Dermis blood vessel endothelial cell (primary cell): ENCODE data around the gene TRPM1. TPM values are rescaled to one million over a fixed set of nuclear protein-coding genes. Genes with fewer than 3 reads are reported as not detected.

ENCODE experiments used
- DNase-seq: peaks from one replicate; pipeline ENCODE4 v3.0.0; 2010
- total RNA-seq: library from RNA; depleted of rRNA; stranded (reverse); fragments of >200 nt; gene quantifications from 2 replicates; pipeline ENCODE4 v1.2.3, GENCODE V29; 2014

Gene TRPM1
- 1.9 TPM in 1 of 2 replicates, not detected in the other for total RNA-seq

DNA sequence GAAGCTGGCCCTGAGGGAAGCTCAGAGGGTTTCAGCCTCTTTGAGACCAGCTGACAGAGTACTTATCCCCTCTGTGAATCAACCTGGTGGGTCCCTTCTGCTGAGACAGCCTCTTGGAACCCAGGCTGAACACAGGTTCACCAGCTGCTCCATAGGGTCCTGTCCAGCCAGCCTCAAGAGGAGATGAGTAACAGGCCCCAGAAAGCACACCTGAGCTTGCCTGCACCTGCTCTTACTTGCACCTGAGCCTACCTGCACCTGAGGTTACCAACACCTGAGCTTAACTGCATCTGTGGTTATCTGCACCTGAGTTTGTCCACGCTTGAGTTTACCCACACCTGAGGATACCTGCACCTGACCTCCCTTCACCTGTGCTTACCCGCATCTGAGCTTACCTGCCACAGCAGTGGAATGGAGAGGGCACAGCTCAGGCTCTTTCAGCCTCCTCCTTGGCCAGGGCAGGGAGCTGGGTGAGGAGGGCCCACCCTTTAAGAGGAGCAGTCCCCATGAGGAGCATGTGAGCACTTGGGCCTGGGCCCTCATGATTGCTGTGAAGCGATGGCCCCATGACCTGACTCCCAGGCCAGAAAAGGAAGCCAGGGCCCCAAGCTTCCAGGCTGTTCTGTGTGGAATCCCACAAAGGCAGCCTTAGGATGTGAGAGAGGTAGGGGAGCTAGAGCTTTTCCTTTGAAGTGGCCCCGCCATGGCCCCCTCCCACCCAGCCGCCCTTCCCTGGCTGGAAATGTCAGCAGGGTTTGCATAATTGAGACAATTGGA is at the start of gene TRPM1:
TSS of gene TRPM1 (minus strand) at position 464 of the 777 bp plus-strand sequence. CDS start 20,370 bp downstream, outside the sequence.
- DNase-seq: no peak

DNA sequence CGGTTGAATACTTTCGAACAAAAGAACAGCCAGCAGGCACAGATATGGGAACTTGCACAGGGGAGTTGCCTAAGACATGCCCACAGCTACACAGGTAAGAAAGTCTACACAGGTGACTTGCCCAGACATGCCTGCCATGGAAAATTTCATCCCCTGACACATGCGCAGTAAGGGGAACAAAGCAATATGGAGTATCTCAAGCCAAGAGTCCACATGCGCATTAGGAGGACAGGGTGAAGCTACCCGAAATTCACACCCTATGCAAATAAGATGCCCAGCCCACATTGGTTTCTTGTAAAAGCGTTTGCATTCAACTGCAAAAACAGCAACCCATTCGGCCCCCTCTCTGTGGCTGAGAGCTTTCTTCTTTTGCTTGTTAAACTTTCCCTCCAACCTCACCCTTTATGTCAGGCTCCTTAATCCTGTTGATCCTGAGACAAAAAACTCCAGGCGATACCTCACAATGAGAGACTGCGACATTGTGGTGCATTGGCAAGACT is 49.3 kb upstream of the TRPM1 start:
- DNase-seq: no peak

DNA sequence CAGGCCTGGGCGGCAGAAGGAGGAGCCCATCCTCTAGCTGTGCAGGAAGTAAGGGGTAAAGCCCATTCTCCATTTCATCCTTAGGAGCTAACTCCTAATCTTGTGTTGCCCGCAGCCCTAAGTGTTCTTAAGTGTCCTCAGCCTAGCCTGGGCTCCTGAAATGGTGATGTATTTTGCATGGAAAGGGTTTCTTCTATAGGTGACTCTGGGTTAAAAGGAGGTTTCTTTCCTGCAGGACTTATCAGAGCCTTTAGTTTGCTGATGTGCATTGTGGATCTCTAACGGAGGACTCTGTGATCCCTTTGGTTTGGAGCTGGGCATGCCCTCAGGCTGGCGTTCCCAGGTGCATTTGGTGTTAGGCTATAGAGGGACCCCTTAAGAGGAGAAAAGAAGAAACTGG is 48.5 kb upstream of the TRPM1 start:
- no peak for DNase-seq

DNA sequence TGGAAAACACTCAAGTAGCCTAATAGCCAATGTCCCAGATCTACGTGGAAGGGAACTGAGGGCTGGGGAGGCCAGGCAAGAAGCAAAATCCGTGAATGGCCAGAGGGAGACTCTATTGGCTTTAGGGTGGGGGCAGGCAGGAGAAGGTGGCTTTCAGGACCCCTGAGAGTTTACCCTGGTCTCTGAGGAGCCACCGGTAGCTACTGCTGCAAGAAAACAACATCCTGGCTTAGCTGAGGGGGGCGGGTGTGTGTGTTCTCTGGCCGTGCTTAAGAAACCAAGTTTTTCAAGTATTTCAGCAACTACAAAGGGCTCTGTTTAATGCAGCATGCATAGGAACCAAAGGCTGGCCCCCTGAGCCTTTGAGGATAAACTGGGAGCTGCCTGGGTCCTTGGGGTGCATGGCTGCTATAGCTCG is 47.6 kb upstream of the TRPM1 start:
- DNase-seq: no peak

DNA sequence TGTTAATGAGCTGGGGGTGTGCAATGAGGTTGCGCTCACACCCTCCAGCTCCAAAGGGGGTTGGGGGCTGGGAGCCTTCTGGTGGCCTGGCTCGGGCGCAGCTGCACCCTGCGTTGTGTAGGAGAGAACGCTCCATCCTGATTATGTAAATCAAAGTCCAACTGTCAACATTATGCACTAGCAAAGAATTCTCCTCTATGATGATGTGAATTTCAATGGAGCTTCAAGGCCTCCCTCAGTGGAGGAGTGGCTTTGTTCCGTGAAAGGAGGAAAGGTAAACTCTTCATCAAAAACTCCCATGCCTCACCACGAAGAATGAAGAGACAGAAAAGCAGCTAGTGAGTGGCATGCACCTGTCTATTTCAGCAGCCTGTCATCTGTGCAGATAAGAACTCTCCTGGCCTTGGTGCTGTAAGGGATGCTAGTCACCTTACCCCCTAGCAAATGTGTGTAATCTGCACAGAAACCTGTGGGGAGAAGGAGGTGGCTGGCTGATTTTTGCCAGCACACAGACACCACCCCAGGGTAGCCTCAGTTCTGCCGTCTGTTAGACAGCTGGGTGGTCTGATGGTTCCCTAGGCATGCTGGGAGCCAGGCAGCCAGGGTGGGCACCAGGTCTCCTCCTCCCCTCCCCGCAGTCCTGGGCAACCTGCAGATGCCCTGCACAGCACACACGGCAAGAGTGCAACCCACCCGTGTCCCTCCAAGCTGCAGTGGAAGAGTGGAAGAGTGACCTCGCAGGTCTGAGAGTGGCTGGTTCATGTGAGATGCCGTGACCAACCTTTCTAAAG is 47.0 kb upstream of the TRPM1 start:
- DNase-seq: no peak

DNA sequence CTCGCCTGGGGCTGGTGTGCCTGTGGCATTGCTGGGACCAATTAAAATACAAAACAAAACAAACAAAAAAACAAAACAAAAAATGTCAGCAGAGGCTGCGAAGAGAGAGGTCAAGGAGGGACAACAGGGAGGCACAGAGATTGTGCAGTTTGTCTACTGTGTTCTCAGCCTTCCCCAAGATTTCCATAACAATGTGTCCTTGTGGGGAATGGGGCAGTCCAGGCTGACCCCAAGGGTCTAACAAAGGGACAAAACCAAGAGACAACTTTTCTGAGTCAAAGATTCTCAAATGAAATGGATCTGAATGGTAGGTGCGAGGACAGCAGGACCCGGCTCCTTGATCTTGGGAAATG is 46.4 kb upstream of the TRPM1 start:
- no peak for DNase-seq

DNA sequence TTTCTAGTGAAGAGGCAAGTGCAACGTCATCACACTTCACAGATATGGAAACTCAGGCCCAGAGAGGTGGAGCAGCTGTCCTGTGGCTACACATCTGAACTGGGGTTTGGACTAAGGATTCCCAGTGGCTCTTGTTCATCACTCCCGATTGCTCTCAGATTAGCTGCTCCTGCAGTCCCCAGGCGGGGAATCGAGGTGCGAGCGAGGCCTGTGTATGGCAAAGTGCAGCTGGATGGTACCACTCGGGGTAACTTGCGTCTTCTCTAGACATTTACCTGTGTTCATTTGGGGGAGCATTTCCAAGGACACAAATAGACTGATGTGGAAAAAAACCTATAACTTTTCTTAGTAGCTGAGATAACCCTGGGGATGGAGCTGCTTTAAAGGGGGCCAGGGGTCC is 45.9 kb upstream of the TRPM1 start:
- no peak for DNase-seq

DNA sequence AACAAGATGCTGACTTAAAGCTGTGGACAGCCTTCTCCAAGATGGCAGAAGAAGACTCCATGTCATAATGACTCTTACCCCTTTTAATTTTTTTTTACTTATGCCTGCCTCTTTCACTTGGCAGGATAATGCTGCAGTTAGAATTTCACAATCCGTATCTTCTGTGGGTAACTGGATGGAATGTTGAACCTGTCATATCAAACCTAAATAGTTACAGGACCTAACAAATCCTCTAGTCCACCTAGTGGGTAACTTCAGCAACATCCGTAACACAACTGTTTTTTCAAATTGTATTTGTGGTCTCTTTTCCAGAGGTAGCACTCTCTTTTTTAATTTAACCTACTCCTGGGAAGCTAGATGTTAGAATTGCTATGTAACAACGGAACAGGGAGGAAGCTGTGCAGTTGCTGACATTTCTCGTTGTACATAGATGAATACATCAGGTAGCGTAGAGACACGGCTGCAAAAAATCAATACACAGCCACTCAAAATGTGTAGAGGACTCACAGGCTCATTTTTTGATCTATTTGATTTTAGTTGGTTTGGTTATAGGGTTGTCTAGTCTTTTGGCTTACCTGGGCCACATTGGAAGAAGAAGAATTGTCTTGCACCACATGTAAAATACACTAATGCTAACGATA is 43.9 kb upstream of the TRPM1 start:
- DNase-seq: peak; percentile 30

DNA sequence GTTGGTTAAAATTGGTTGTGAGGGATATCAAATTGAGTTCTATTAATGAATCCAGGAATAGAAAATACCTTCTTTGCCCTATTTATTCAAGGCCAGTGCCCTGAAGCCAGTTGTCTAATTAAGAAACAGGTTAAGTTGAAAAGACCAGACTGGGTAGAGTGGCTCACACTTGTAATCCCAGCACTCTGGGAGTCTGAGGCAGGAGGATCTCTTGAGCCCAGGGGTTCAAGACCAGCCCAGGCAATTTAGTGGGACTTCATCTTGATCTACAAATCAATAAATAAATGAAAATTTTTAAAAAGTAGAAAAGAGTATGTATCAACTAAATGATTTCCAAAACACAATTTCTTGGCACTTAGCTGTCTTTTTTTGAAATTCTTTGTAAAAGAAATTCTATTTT is 40.3 kb upstream of the TRPM1 start:
- no peak for DNase-seq

DNA sequence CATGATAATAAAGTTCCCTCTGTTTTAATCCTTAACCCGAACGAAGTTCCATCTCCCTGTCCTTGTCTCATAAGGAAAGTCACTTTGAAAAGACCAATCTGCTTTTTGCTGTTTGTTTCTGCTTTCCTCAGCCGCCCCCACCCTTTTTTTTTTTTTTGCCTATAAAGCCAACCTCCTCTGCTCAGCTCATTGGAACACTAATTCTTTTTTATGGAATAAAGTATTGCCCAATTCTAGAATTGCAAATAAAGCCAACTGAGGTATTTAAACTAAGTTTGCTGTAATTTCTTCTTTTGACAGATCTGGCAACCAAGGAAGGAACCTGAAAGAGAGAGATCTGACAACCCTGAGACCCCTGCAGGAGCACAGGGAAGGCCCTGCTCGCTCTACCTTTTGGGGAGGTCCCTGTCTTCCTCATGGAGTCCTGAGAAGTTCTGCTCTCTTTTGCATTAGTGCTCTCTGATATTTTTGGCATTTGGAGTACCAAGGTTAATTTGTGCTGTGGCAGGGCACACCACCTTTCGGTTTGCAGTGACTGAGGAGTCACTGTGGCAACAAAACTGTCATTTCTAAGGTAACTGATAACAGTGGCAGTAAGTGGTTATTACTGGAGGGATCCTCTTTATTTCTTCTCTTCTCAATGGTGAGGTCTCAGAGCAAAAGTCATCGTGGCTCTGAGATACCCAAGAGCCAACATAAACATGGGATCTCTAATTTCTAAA is 35.2 kb upstream of the TRPM1 start:
- no peak for DNase-seq

DNA sequence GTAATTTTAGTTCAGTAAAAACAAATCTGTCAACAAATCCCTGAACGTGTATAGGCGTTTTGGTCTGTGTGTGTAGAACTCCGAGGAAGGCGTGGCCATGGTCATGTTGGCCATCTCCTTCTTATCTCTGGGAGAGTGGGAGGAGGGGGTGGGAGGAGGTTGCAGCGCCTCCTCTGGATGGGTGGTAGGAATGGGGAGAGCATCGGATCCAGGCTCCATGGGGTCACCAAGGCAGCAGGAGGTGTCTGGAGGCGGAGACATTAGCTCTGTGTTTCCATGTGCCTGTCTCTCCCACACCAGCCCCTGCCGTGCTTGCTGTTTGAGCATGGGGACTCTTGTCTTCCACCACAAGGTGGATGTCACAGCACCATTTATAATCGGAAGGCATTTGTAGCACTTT is 34.5 kb upstream of the TRPM1 start:
- DNase-seq: no peak

DNA sequence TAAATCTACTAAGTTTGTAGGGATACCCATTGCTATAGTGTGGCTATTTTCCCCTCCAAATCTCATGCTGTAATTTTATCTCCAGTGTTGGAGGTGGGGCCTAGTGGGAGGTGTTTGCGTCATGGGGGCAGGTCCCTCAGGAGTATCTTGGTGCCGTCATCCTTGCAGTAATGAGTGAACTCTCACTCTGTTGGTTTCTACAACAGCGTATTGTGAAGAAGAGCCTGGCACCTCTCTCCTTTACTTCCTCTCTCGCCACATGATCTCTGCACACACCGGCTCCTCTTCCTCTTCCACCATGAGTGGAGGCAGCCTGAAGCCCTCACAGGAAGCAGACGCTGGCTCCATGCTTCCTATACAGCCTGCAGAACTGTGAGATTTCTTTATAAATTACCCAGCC is 34.0 kb upstream of the TRPM1 start:
- DNase-seq: no peak

DNA sequence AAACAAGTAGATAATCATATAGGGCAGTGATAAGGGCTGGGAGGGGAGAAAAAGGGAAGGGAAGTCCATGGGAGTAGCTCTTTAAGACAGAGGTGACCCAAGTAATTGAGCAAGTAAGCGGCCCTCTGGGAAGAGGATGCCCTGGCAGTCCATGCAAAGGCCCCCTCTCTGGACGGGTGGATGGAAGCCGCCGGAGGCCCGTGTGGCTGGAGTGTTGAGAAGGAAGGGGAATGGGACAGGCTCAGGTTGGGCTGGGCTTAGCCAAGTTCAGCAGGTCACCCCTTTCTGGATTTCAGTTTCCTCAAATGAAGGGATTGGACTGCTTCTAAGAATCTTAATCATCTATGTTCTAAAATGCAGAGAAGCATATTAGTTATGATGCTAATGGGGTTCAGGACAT is 32.4 kb upstream of the TRPM1 start:
- DNase-seq: no peak

DNA sequence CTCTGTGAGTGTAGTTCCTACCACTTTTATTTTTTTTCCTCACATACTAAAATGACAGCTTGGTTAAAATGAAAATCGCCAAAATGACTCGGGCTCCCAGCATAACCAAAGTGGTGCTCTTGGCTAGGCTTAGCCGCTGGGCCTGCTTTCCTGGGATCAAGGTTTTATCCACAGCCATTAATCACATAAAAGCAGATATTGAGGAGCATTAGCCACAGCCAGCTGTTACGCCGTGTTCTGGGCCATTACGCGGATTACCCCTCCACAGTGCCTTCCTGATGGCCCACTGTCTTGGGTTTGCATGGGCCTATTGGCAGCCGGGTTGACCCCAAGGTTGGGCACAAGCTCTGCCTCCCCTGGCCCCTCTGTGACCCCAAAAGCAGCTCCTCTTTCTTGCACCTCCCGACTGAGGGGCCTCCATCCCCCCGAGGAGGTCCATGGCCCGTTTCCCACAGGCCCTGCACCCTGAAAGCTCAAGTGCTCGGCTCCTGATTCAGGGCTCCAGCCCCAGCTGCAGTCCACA is 30.4 kb upstream of the TRPM1 start:
- DNase-seq: no peak

DNA sequence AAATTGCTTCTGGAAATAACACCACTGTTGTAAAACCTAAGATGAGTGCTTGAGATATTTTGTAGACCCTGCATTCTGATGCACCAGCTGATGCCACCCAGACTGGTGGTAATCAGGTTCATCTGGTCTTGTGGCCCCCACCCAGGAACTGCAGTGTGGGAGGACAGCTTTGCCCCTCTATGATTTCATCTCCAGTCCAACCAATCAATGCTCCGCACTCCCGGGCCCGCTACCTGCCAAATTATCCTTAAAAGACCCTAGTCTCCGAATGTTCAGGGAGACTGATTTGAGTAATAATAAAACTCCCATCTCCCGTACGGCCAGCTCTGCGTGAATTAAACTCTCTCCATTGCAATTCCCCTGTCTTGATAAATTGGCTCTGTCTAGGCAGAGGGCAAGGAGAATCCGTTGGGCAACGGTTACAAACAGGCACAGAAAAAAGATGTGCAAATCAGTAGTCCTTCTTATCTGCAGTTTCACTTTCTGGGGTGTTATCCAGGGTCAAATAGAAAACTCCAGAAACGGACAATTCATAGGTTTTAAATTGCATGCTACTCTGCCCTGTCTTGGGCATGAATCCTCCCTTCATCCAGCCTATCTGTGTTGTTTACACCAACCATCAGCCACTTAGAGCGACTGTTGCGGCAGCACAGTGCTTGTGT is 29.2 kb upstream of the TRPM1 start:
- no peak for DNase-seq

DNA sequence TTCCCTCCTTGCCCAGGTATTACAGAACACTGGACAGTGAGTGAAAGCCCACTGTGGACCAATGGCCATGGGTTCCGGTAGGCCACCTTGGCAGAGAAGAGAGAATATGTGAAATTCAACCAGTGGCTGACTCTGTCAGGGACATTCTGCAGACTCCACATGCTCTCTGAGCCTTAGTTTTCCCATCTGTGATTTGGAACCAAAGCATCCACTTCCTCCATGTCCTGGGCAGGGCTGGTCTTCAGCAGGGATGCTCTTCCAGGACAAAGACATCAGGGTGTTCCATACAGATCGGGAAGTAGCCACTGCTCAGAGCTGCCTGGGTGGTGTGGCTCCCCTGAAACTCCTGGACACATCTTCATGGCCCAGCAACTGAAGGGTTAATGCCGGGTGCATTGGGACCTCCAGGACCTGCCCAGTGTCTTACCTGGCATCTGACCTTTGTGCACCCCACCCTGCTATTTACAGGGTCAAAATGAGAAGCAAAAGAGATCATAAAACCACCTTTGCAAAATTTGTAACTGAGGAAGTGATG is 28.3 kb upstream of the TRPM1 start:
- DNase-seq: no peak

DNA sequence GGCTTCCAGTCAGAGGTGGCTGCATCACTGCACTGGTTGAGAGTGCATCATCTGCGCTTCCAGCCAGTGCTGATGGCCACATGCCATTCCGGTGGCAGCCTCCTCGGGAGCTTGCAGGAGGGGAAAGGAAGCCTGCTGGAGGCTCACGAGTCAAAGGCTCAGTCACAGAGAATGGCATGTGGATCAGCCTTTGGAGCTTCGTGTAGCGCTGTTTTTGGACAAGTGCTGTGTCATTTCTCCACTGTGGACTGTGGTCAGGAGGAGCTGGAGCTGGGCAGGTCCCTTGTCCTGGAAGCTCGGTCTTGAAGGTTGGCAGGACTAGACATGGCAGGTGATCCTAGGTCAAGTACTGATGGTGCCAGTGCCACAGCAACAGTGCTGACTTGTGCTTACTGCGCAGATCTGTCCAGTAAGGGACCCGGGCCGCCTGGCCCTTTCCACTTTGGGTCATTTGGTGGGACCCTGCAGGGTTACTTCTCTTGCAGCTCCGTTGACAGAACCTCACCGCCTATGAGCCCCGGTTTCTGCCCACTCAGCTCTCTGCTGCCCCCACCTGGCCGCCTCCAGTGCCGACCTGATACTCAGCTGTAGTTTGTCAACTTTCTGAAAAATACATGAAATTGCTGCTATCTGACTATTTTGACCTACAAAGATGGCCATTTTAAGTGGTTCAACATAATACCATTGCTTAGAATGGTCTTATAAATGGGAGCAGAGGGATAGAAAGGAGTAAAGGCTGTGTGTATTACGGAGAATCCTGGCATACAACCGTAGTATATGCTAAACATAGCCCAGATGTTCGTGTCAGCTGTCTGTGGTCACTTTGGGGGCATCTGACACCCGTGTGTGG is 27.6 kb upstream of the TRPM1 start:
- DNase-seq: peak; percentile 83

DNA sequence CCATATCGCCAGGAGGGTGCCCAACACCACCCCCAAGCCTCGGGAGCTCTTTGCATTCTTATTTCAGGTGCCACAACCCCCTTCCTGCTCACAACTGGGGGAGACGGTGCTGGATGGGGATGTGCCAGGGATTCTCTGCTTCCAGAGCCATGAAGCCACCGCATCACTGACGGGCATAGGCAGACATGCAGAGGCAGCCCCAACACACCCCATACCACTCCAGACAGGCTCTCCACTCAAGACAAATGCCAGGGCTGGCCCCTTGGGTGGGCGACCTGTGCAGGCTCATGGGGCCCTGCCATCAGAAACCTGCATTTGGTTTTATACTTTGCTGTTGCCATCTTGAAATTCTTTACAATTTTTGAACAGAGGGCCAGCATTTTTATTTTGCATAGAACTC is 27.0 kb upstream of the TRPM1 start:
- no peak for DNase-seq

DNA sequence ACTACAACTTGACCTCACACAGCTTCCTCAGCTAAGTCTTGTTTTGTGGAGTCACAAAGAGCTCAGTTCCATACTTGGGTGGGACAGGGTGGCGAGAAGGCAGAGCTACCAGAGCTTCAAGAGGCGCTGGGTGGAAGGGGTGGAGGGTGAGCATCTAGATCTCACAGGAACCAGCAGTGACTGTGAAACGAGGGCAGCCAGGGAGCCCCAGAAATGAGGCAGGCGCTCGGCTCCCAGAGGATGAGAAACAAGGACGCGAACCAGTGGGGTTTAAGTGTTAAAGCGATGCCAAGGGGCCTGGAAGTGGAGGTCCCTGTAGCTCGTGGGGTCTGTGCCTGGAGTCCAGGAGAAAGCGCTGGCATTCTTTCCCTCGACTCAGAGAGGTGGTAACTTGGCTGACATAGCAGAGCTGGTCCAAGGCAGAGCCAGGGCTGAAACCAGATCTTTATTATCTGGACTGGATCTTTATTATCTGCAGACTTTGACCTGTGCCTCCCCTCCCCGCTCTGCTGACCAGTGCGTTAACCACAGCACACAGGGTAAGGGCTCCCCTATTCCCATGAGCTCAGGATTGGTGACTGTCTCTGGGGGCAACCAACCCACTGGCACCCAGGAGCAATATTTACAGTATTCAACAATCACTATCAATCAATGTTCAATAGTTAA is 26.2 kb upstream of the TRPM1 start:
- no peak for DNase-seq

DNA sequence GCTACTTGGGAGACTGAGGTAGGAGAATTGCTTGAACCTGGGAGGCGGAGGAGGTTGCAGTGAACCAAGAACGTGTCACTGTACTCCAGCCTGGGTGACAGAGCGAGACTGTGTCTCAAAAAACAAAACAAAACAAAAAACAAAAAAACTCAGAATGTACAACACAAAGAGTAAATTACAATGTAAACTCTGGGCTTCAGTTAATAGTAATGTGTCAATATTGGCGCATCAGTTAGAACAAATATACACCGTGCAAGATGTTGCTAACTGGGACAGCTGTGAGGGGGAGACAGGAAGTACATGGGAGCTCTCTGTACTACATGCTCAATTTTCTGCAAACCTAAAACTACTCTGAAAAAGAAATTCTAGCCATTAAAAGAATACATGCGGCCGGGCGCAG is 23.5 kb upstream of the TRPM1 start:
- DNase-seq: no peak
